Measurements from ENCODE around the gene ZNF778.

The ZNF778 gene

GRCh38 chr16:89200124-89200849 lies 17.2 kb upstream of the ZNF778 start, which contains the start of gene SLC22A31:
Gene SLC22A31 (minus strand): TSS chr16:89200537. CDS start chr16:89200501, 36 bp downstream.
- DNase-seq (ENCODE audit: low spot score), result no peak
- TF ChIP-seq CTCF (IDR thresholded peaks at IDR 0.05; ENCODE audit: extremely low read depth, missing control alignments), result no peak

- no peak for TF ChIP-seq CTCF (IDR thresholded peaks at IDR 0.05; ENCODE audit: extremely low read depth, missing control alignments)
- peak; percentile 38 for DNase-seq (ENCODE audit: low spot score)
Measured at GRCh38 chr16:89200850-89201411, 16.6 kb upstream of the ZNF778 start.

GRCh38 chr16:89201439-89202377 lies 15.8 kb upstream of the ZNF778 start:
- DNase-seq (ENCODE audit: low spot score), result peak; percentile 87
- TF ChIP-seq CTCF (IDR thresholded peaks at IDR 0.05; ENCODE audit: extremely low read depth, missing control alignments), result no peak

GRCh38 chr16:89202422-89203215 lies 14.9 kb upstream of the ZNF778 start:
- no peak for TF ChIP-seq CTCF (IDR thresholded peaks at IDR 0.05; ENCODE audit: extremely low read depth, missing control alignments)
- DNase-seq (ENCODE audit: low spot score), result no peak

GRCh38 chr16:89207993-89208392 lies 9.5 kb upstream of the ZNF778 start:
- no peak for TF ChIP-seq CTCF (IDR thresholded peaks at IDR 0.05; ENCODE audit: extremely low read depth, missing control alignments)
- no peak for DNase-seq (ENCODE audit: low spot score)

GRCh38 chr16:89209522-89210044 lies 7.9 kb upstream of the ZNF778 start:
- DNase-seq (ENCODE audit: low spot score), result no peak
- TF ChIP-seq CTCF (IDR thresholded peaks at IDR 0.05; ENCODE audit: extremely low read depth, missing control alignments), result no peak

All from GM20000 (cell line).